ENCODE results near the gene EIF6. TPM values are rescaled to one million over a fixed set of nuclear protein-coding genes. Genes with fewer than 3 reads are reported as not detected.

EIF6 gene
- total and polyA plus RNA-seq, 2 experiments from 2014 or later, result 149 to 215 TPM

DNA sequence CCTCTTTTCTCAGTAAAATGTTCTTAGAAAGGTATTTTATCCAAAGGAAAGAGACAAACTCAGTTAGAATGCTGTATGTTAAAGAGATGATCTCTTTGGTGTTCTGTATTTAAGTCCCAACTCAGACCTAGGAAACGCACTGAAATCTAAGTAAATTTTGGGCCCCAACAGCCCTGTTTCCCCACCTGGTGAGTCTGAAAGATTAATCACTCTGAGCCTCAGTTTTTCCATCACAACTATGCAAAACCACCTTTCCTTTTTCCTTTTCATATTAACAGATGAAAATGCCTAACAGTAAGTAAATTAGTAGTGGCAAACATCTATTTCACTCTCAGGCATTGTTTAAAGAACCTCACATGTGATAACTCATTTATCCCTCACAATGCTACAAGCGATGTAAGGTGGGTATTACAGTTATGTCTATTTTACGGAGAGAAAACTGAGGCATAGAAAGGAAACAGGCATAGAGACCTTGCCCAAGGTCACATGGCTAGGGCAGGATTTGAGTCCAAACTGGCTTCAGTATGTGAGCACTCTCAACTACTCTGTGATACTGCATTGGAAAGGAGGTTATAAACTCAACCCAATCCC is 43.6 kb upstream of the EIF6 start (continued):
- TF ChIP-seq JUNB (IDR thresholded peaks at IDR 0.05; ENCODE audit: unreplicated experiment) (no peak), POLR2AphosphoS5 (IDR thresholded peaks at IDR 0.05; ENCODE audit: low read depth) (no peak), ETS1 (IDR thresholded peaks at IDR 0.05) (no peak), EZH2 (IDR thresholded peaks at IDR 0.05; ENCODE audit: low read depth, unreplicated experiment) (no peak), ZNF114 (CRISPR knock-in tag; IDR thresholded peaks at IDR 0.05) (no peak)

DNA sequence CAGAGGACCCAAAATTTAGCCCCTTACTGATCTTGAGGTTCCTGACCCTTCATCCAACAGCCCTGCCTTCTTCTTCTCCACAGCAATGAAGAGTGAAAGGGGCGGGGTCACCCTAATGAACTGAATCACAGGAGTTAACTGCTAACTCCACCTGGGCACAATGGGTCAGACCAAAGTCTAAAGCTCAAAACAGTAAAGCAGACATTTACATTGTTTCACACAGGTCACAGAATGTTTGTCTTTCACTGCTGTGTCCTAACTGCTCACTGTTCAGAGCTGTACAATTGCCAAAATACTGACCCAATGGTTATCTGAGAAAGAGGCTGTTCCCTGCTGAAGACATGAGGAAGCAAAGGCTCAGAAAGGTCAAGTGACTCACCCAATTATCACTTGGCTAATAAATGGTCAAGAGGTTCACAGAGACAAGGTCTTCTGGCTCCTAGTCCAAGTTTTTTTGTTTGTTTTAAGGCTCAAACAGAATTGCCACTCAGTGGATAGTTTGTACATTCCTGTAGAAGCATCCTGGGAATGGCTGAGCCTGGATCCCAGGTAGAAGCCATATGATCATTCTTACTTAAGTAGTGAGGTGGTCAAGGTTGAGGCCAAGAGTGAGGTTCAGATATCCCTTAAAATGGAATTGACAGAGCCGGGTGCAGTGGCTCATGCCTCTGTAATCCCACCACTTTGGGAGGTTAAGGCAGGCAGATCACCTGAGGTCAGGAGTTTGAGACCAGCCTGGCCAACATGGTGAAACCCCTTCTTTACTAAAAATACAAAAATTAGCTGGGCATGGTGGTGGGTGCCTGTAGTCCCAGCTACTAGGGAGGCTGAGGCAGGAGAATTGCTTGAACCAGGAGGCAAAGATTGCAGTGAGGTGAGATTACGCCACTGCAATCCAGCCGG is 42.8 kb upstream of the EIF6 start:
- peaks cover 7% of the 10 kb centered on the region; the same call in 1 of the 2 replicates for H4K20me1 ChIP-seq (replicated peaks; ENCODE audit: insufficient read depth)
- no peak overlapping the region for H2AFZ ChIP-seq
- H3K27me3 Mint-ChIP-seq (ENCODE audit: insufficient read depth, low read depth, poor library complexity), result no peaks in the 10 kb centered on the region
- H3K36me3 ChIP-seq (ENCODE audit: insufficient read depth), result no peaks in the 10 kb centered on the region
- H3K4me2 ChIP-seq, result no peak overlapping the region
- H3K9me2 ChIP-seq (ENCODE audit: insufficient read depth), result no peaks in the 10 kb centered on the region
- H3K4me3 Mint-ChIP-seq, result no peak overlapping the region
- DNase-seq (ENCODE audit: low spot score) (no peak), ATAC-seq (no peak)
- peaks cover 9% of the 10 kb centered on the region for H3K4me1 Mint-ChIP-seq
- H3K9me3 Mint-ChIP-seq, result no peaks in the 10 kb centered on the region
- H3K36me3 Mint-ChIP-seq (ENCODE audit: low read depth), result no peaks in the 10 kb centered on the region
- no peak overlapping the region for H3K4me3 ChIP-seq
- H3K27ac ChIP-seq (ENCODE audit: low read depth), result no peak overlapping the region
- no peaks in the 10 kb centered on the region for H3F3A ChIP-seq (replicated peaks; ENCODE audit: low read depth)
- H3K27ac Mint-ChIP-seq, result no peak overlapping the region
- H3K79me2 ChIP-seq (replicated peaks; ENCODE audit: insufficient read depth), result no peaks in the 10 kb centered on the region
- no peaks in the 10 kb centered on the region for H3K4me1 ChIP-seq (ENCODE audit: insufficient read depth)
- H3K27me3 ChIP-seq (ENCODE audit: insufficient read depth), result no peaks in the 10 kb centered on the region
- no peak for TF ChIP-seq EZH2phosphoT487 (IDR thresholded peaks at IDR 0.05; ENCODE audit: unreplicated experiment)
- no peak for TF ChIP-seq REST (IDR thresholded peaks at IDR 0.05; ENCODE audit: unreplicated experiment)
- TF ChIP-seq, protein P1, sequence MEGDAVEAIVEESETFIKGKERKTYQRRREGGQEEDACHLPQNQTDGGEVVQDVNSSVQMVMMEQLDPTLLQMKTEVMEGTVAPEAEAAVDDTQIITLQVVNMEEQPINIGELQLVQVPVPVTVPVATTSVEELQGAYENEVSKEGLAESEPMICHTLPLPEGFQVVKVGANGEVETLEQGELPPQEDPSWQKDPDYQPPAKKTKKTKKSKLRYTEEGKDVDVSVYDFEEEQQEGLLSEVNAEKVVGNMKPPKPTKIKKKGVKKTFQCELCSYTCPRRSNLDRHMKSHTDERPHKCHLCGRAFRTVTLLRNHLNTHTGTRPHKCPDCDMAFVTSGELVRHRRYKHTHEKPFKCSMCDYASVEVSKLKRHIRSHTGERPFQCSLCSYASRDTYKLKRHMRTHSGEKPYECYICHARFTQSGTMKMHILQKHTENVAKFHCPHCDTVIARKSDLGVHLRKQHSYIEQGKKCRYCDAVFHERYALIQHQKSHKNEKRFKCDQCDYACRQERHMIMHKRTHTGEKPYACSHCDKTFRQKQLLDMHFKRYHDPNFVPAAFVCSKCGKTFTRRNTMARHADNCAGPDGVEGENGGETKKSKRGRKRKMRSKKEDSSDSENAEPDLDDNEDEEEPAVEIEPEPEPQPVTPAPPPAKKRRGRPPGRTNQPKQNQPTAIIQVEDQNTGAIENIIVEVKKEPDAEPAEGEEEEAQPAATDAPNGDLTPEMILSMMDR (conservative IDR thresholded peaks at IDR 0.05; ENCODE audit: low read depth in 2 of 2), result no peak
- no peak for TF ChIP-seq ZNF114 (CRISPR knock-in tag; IDR thresholded peaks at IDR 0.05)
- no peak for TF ChIP-seq NANOG (IDR thresholded peaks at IDR 0.05; ENCODE audit: borderline replicate concordance)
- TF ChIP-seq STAT1 (IDR thresholded peaks at IDR 0.05; ENCODE audit: unreplicated experiment), result no peak
- no peak for TF ChIP-seq EZH2 (IDR thresholded peaks at IDR 0.05; ENCODE audit: low read depth, unreplicated experiment)
- no peak for TF ChIP-seq ZNF462 (CRISPR knock-in tag; IDR thresholded peaks at IDR 0.05)
